H9 (cell line): ENCODE measurements around the gene PLEK. TPM values are rescaled to one million over a fixed set of nuclear protein-coding genes. Genes with fewer than 3 reads are reported as not detected.

Experiments
- DNase-seq: peaks from one replicate; pipeline ENCODE4 v3.0.0-alpha.2; 2017
- H2AFZ ChIP-seq: one replicate; pipeline ENCODE4 v1.6.1; 2013; ENCODE audit warnings: mild to moderate bottlenecking, low read length, control low read depth, moderate library complexity
- H2AK5ac ChIP-seq: 2 replicates; pipeline ENCODE4 v1.6.1; 2013; ENCODE audit warnings: low read length, control low read depth, mixed read lengths; ENCODE audit not compliant: insufficient read length
- H2BK120ac ChIP-seq: one replicate; pipeline ENCODE4 v1.6.1; 2013; ENCODE audit warnings: low read depth, mild to moderate bottlenecking, low read length, control low read depth, inconsistent platforms; ENCODE audit not compliant: poor library complexity, severe bottlenecking
- H2BK12ac ChIP-seq: 2 replicates; pipeline ENCODE4 v1.6.1; 2013; ENCODE audit warnings: low read length, control low read depth, mixed read lengths, low read depth; ENCODE audit not compliant: insufficient read length
- H2BK15ac ChIP-seq: 2 replicates; pipeline ENCODE4 v1.6.1; 2013; ENCODE audit warnings: low read depth, low read length, control low read depth
- H2BK20ac ChIP-seq: one replicate; pipeline ENCODE4 v1.6.1; 2013; ENCODE audit warnings: low read depth, mild to moderate bottlenecking, low read length, control low read depth, inconsistent platforms; ENCODE audit not compliant: poor library complexity, severe bottlenecking
- H2BK5ac ChIP-seq: 2 replicates; pipeline ENCODE4 v1.6.1; 2013; ENCODE audit warnings: low read length, control low read depth, mixed read lengths; ENCODE audit not compliant: insufficient read length
- H3K14ac ChIP-seq: 2 replicates; pipeline ENCODE4 v1.6.1; 2013; ENCODE audit warnings: low read length, control low read depth; ENCODE audit not compliant: insufficient read depth
- H3K18ac ChIP-seq: 2 replicates; pipeline ENCODE4 v1.6.1; 2013; ENCODE audit warnings: low read depth, mild to moderate bottlenecking, mixed read lengths, low read length, control low read depth; ENCODE audit not compliant: insufficient read length
- H3K23ac ChIP-seq: 2 replicates; pipeline ENCODE4 v1.6.1; 2013; ENCODE audit warnings: low read length, control low read depth, mixed read lengths, low read depth; ENCODE audit not compliant: insufficient read length
- H3K23me2 ChIP-seq: 2 replicates; pipeline ENCODE4 v1.6.1; 2013; ENCODE audit warnings: low read depth, mild to moderate bottlenecking, mixed read lengths, low read length, control low read depth; ENCODE audit not compliant: insufficient read length, poor library complexity, severe bottlenecking
- H3K27ac ChIP-seq: 2 replicates; pipeline ENCODE4 v1.5.1; 2013; ENCODE audit warnings: low read length, control low read depth, mixed read lengths, low read depth; ENCODE audit not compliant: insufficient read length
- H3K27me3 ChIP-seq: 2 replicates; pipeline ENCODE4 v1.6.1; 2013; ENCODE audit warnings: low read length, control low read depth, inconsistent platforms; ENCODE audit not compliant: insufficient read depth
- H3K4ac ChIP-seq: 2 replicates; pipeline ENCODE4 v1.6.1; 2013; ENCODE audit warnings: low read depth, mild to moderate bottlenecking, control low read depth, inconsistent platforms, low read length, moderate library complexity
- H3K4me1 ChIP-seq: 2 replicates; pipeline ENCODE4 v1.6.1; 2013; ENCODE audit warnings: low read length, control low read depth, inconsistent platforms; ENCODE audit not compliant: insufficient read depth
- H3K4me2 ChIP-seq: 2 replicates; pipeline ENCODE4 v1.6.1; 2013; ENCODE audit warnings: low read length, control low read depth, mixed read lengths; ENCODE audit not compliant: insufficient read length, insufficient read depth
- H3K56ac ChIP-seq: 2 replicates; pipeline ENCODE4 v1.6.1; 2013; ENCODE audit warnings: low read depth, mild to moderate bottlenecking, mixed read lengths, low read length, control low read depth; ENCODE audit not compliant: insufficient read length
- H3K79me1 ChIP-seq: 2 replicates; pipeline ENCODE4 v1.6.1; 2013; ENCODE audit warnings: low read depth, mild to moderate bottlenecking, moderate library complexity, low read length, control low read depth, inconsistent platforms; ENCODE audit not compliant: insufficient read depth, poor library complexity, severe bottlenecking
- H3K79me2 ChIP-seq: 2 replicates; pipeline ENCODE4 v1.6.1; 2013; ENCODE audit warnings: low read length, control low read depth, inconsistent platforms; ENCODE audit not compliant: insufficient read depth
- H3K9ac ChIP-seq: 2 replicates; pipeline ENCODE4 v1.6.1; 2013; ENCODE audit warnings: low read length, control low read depth, mixed read lengths; ENCODE audit not compliant: insufficient read length; ENCODE audit errors: extremely low read depth
- H3K9me3 ChIP-seq: one replicate; pipeline ENCODE4 v1.6.1; 2013; ENCODE audit warnings: low read depth, low read length, inconsistent platforms; ENCODE audit not compliant: control insufficient read depth
- H3T11ph ChIP-seq: one replicate; pipeline ENCODE4 v1.6.1; 2013; ENCODE audit warnings: mild to moderate bottlenecking, low read length, control low read depth, inconsistent platforms
- H4K20me1 ChIP-seq: one replicate; pipeline ENCODE4 v1.6.1; 2013; ENCODE audit not compliant: control insufficient read depth, insufficient read length, insufficient read depth
- H4K5ac ChIP-seq: 2 replicates; pipeline ENCODE4 v1.6.1; 2013; ENCODE audit warnings: low read depth, mild to moderate bottlenecking, mixed read lengths, low read length, control low read depth; ENCODE audit not compliant: insufficient read length
- H4K8ac ChIP-seq: replicated peaks from 2 replicates; pipeline ENCODE4 v1.6.1; 2013; ENCODE audit warnings: low read length, control low read depth, mixed read lengths, low read depth; ENCODE audit not compliant: insufficient read length
- H4K91ac ChIP-seq: 2 replicates; pipeline ENCODE4 v1.6.1; 2013; ENCODE audit warnings: low read depth, mild to moderate bottlenecking, moderate library complexity, mixed read lengths, low read length, control low read depth; ENCODE audit not compliant: insufficient read length
- H3K27ac Mint-ChIP-seq, 3 experiments: 2 replicates in 2 of 3; 3 replicates in 1 of 3; pipeline ENCODE4 v1.8.0; 2020 to 2021; ENCODE audit warnings: mixed read lengths in 3 of 3, mild to moderate bottlenecking in 1 of 3, moderate library complexity in 1 of 3
- H3K27me3 Mint-ChIP-seq: 2 replicates; pipeline ENCODE4 v1.8.0; 2021; ENCODE audit warnings: low read depth, mild to moderate bottlenecking, moderate library complexity, mixed read lengths
- H3K36me3 Mint-ChIP-seq, 3 experiments: 2 replicates in 2 of 3; 3 replicates in 1 of 3; pipeline ENCODE4 v1.8.0; 2020 to 2021; ENCODE audit warnings: low read depth in 3 of 3, mixed read lengths in 3 of 3; ENCODE audit not compliant: insufficient read depth in 1 of 3
- H3K4me1 Mint-ChIP-seq, 2 experiments: 2 replicates each; pipeline ENCODE4 v1.8.0; 2020; ENCODE audit warnings: mixed read lengths in 2 of 2
- H3K4me3 Mint-ChIP-seq, 2 experiments: 2 replicates in 1 of 2; 3 replicates in 1 of 2; pipeline ENCODE4 v1.8.0; 2020 to 2021; ENCODE audit warnings: mild to moderate bottlenecking in 2 of 2, mixed read lengths in 2 of 2, moderate library complexity in 1 of 2
- H3K9me3 Mint-ChIP-seq, 2 experiments: 2 replicates in 1 of 2; 3 replicates in 1 of 2; pipeline ENCODE4 v1.8.0; 2020; ENCODE audit warnings: mild to moderate bottlenecking in 2 of 2, mixed read lengths in 2 of 2, moderate library complexity in 1 of 2
- CTCF ChIP-seq: fragments of 200-600 bp; sonication (generic); conservative IDR thresholded peaks from 3 replicates; pipeline ENCODE4 v1.8.0; 2021; ENCODE audit warnings: antibody characterized with exemption, mild to moderate bottlenecking
- WGBS: extraction: QIAGEN DNeasy Blood & Tissue Kit; methylation state at CpG from one replicate; pipeline ENCODE4 v1.1.7; 2013; ENCODE audit warnings: missing lambda C conversion rate, low lambda C conversion rate, mixed read lengths; ENCODE audit not compliant: insufficient read length; ENCODE audit errors: extremely low coverage; 5-methylcytosine and 5-hydroxymethylcytosine counted together
- total RNA-seq: library from RNA; stranded (reverse); gene quantifications from 2 replicates; pipeline ENCODE4 v1.2.1, GENCODE V29; 2021

Gene PLEK
- total RNA-seq, 1 experiment from 2014 or later, result not detected

GRCh38 chr2:68363721-68364120, 1.4 kb upstream of the PLEK start:
- H3K27ac Mint-ChIP-seq, result no peak overlapping the region
- Histone ChIP-seq H4K5ac (no peak overlapping the region), H3K27ac (no peak overlapping the region), H3K9ac (no peak overlapping the region), H3K23me2 (no peaks in the 10 kb centered on the region), H2BK20ac (no peak overlapping the region), H2AK5ac (no peak overlapping the region), H3K18ac (no peak overlapping the region), H2AFZ (no peak overlapping the region), H3K4me2 (no peak overlapping the region), H4K8ac (no peak overlapping the region), H2BK12ac (no peak overlapping the region), H3K9me3 (no peaks in the 10 kb centered on the region), H3T11ph (no peak overlapping the region), H3K56ac (no peak overlapping the region), H3K23ac (no peak overlapping the region), H3K27me3 (no peaks in the 10 kb centered on the region), H3K79me2 (no peaks in the 10 kb centered on the region), H2BK5ac (no peak overlapping the region), H4K20me1 (no peaks in the 10 kb centered on the region), H3K79me1 (no peaks in the 10 kb centered on the region), H4K91ac (no peak overlapping the region), H3K4me1 (no peaks in the 10 kb centered on the region), H3K14ac (no peak overlapping the region), H3K4ac (no peak overlapping the region), H2BK15ac (no peak overlapping the region), H2BK120ac (no peak overlapping the region)
- peaks cover 0 to 3% of the 10 kb centered on the region in 2 experiments; a peak in 2 of 5 replicates for H3K9me3 Mint-ChIP-seq
- H3K4me1 Mint-ChIP-seq, result peaks cover 0 to 5% of the 10 kb centered on the region in 2 experiments; a peak in 1 of 4 replicates
- no CpG with 5 or more reads among the region's 4 CpGs for WGBS
- peaks cover 15% of the 10 kb centered on the region for H3K27me3 Mint-ChIP-seq
- TF ChIP-seq CTCF, result no peak
- H3K36me3 Mint-ChIP-seq, result peaks cover 0 to 2% (median 0%) of the 10 kb centered on the region in 3 experiments; a peak in 1 of 7 replicates
- no peak overlapping the region for H3K4me3 Mint-ChIP-seq
- DNase-seq, result no peak
